OCI-LY3 (cell line): ENCODE results near the gene SV2B.

Experiments
- H2AFZ ChIP-seq: fragments of 200-600, 300-600 bp; shearing (Covaris generic); 2 replicates; pipeline ENCODE4 v1.6.0; 2014; ENCODE audit warnings: antibody characterized with exemption, low read depth, low read length
- H3K27ac ChIP-seq: fragments of 200-600, 300-600 bp; sonication (generic); 2 replicates; pipeline ENCODE4 v1.5.1; 2014; ENCODE audit warnings: mild to moderate bottlenecking, low read length, moderate library complexity, mixed read lengths
- H3K27me3 ChIP-seq: fragments of 200-600, 300-600 bp; sonication (generic); 2 replicates; pipeline ENCODE4 v1.6.1; 2014; ENCODE audit warnings: low read depth, low read length, mixed read lengths
- H3K36me3 ChIP-seq: fragments of 200-600, 300-600 bp; sonication (generic); replicated peaks from 2 replicates; pipeline ENCODE3; 2014; ENCODE audit warnings: low read depth, low read length, mixed read lengths
- H3K4me1 ChIP-seq: fragments of 300-600, 200-600 bp; sonication (generic); 2 replicates; pipeline ENCODE4 v1.6.1; 2014; ENCODE audit warnings: low read length, mixed read lengths
- H3K4me2 ChIP-seq: fragments of 200-600, 300-600 bp; sonication (generic); 2 replicates; pipeline ENCODE4 v1.6.1; 2014; ENCODE audit warnings: low read length, mixed read lengths
- H3K4me3 ChIP-seq: fragments of 300-600, 200-600 bp; sonication (generic); 2 replicates; pipeline ENCODE4 v1.5.1; 2014; ENCODE audit warnings: antibody characterized with exemption, mild to moderate bottlenecking, low read length, moderate library complexity
- H3K79me2 ChIP-seq: fragments of 300-600, 200-600 bp; shearing (Covaris generic); 2 replicates; pipeline ENCODE4 v1.6.1; 2014; ENCODE audit warnings: mild to moderate bottlenecking, low read length, mixed read lengths
- H3K9ac ChIP-seq: fragments of 300-600, 200-600 bp; shearing (Covaris generic); 2 replicates; pipeline ENCODE4 v1.6.0; 2014; ENCODE audit warnings: mild to moderate bottlenecking, low read length, moderate library complexity
- H3K9me3 ChIP-seq: fragments of 200-600, 300-600 bp; shearing (Covaris generic); 2 replicates; pipeline ENCODE4 v1.6.1; 2014; ENCODE audit warnings: low read length, mixed read lengths; ENCODE audit not compliant: insufficient read depth
- H4K20me1 ChIP-seq: fragments of 200-600, 300-600 bp; sonication (generic); 2 replicates; pipeline ENCODE4 v1.6.1; 2016; ENCODE audit warnings: low read length, mixed read lengths; ENCODE audit not compliant: insufficient read depth
- EZH2phosphoT487 ChIP-seq: fragments of 200-600 bp; shearing (Covaris generic); IDR thresholded peaks from 2 replicates; pipeline ENCODE4 v1.6.1; 2018; ENCODE audit warnings: antibody characterized with exemption, mixed run types, low read depth
- TF ChIP-seq, protein P1 (sequence below): fragments of 200-600, 300-600 bp; sonication (generic); IDR thresholded peaks from 2 replicates; pipeline ENCODE4 v1.5.1; 2014; ENCODE audit warnings: antibody characterized with exemption, low read length, low read depth

The SV2B gene

DNA sequence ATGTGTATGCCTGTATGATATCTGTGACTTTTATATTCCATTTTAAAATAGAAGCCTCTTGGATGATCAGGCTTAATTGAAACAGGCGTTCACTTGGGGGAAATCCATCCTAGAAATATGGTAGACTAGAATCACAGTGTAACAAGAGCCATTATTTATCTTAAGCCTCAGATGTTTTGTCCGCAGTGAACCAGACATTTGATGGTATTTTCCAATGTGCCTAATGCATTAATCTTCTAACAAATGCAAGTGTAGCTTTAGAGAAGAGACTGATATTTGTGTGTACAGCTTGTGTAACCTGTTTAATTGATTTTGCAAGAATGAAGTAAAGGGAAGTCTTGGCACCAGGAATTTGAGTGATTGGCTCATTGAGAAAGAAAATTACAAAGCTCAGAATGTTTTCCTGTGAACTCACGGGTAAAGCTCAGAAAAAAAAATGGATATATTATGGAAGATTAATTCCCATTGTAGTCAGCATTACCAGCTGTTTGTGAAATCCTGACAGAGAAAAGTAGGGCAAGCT lies 155.7 kb downstream of the SV2B start:
- Histone ChIP-seq H3K4me2 (no peak overlapping the region), H2AFZ (no peak overlapping the region), H3K4me3 (no peak overlapping the region), H3K9me3 (no peaks in the 10 kb centered on the region), H3K79me2 (no peaks in the 10 kb centered on the region), H3K9ac (no peak overlapping the region), H3K4me1 (no peaks in the 10 kb centered on the region), H3K27ac (no peak overlapping the region), H3K27me3 (peaks cover 37% of the 10 kb centered on the region), H3K36me3 (no peaks in the 10 kb centered on the region), H4K20me1 (no peaks in the 10 kb centered on the region)
- TF ChIP-seq, protein P1, sequence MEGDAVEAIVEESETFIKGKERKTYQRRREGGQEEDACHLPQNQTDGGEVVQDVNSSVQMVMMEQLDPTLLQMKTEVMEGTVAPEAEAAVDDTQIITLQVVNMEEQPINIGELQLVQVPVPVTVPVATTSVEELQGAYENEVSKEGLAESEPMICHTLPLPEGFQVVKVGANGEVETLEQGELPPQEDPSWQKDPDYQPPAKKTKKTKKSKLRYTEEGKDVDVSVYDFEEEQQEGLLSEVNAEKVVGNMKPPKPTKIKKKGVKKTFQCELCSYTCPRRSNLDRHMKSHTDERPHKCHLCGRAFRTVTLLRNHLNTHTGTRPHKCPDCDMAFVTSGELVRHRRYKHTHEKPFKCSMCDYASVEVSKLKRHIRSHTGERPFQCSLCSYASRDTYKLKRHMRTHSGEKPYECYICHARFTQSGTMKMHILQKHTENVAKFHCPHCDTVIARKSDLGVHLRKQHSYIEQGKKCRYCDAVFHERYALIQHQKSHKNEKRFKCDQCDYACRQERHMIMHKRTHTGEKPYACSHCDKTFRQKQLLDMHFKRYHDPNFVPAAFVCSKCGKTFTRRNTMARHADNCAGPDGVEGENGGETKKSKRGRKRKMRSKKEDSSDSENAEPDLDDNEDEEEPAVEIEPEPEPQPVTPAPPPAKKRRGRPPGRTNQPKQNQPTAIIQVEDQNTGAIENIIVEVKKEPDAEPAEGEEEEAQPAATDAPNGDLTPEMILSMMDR: no peak
- TF ChIP-seq EZH2phosphoT487: no peak

DNA sequence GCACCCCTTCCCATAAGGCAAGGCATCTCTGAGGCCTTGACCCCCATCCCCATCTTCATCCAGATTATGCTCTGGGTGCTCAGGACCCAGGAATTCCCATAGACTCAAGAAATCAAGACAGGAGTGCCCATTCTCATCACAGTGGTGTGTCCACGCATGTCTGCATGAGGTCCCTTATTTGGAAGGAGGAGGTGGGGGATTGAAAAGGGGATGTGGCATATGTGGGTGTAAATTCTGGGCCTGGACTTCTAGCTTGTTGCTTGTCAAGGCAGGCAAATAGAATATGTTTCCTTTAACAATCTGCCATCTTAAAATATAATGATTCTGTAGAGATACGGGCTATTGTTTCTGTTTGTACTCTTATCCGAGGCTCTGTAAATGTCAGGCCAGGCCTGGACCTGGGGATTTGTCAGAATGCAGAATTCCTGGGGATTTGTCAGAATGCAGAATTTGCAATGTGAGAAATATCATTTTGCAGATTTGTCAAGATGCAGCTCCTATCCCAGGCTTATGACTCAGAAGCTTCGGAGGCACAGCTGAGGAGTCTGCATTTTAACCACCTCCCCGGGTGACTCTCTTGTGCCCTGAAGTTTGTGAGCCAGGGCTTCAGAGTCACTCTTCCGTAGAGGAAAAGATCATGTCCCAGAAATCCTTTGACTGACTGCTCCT lies 157.8 kb downstream of the SV2B start:
- H3K27me3 ChIP-seq: peaks cover 50% of the 10 kb centered on the region
- H2AFZ ChIP-seq: no peak overlapping the region
- H4K20me1 ChIP-seq: no peaks in the 10 kb centered on the region
- no peak overlapping the region for H3K27ac ChIP-seq
- no peaks in the 10 kb centered on the region for H3K4me1 ChIP-seq
- no peak overlapping the region for H3K4me3 ChIP-seq
- TF ChIP-seq, protein P1: no peak
- TF ChIP-seq EZH2phosphoT487: no peak
- H3K4me2 ChIP-seq: no peak overlapping the region
- H3K9ac ChIP-seq: no peak overlapping the region
- no peaks in the 10 kb centered on the region for H3K9me3 ChIP-seq
- no peaks in the 10 kb centered on the region for H3K36me3 ChIP-seq
- H3K79me2 ChIP-seq: no peaks in the 10 kb centered on the region

DNA sequence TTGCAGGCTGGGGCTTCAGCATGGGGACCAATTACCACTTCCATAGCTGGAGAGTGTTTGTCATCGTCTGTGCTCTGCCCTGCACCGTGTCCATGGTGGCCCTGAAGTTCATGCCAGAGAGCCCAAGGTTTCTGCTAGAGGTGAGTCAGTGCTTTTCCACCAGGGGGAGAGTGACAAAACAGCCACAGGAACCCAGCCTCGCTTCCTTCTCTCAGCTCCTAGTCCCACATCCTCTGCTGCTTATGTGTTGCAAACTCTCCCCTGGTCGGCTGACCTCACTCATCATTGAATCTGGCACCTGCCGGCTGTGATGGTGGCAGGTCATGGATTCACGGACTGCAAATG lies 158.3 kb downstream of the SV2B start:
- Histone ChIP-seq H2AFZ (no peak overlapping the region), H3K27me3 (peaks cover 50% of the 10 kb centered on the region), H3K4me3 (no peak overlapping the region)

DNA sequence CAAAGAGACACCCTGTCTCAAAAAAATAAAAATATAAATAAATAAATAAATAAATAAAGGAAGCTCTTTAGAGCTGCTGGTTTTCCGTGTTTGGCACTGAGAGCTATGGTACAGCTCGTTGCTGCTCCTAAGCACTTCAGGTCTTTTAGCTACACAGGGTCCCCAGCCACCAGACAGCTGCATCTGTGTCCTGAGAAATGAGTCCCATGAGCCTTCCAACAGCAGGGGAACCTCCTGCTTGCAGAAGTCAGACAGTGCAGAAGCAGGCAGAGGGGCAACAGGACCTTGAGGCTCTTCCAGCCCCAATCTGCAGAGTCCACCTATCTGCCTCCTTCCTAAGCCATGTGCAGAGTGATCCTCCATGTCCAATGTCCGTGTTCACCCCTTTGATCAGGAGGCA lies 159.0 kb downstream of the SV2B start:
- TF ChIP-seq, protein P1: no peak
- no peak for TF ChIP-seq EZH2phosphoT487
- Histone ChIP-seq H3K4me2 (no peak overlapping the region), H4K20me1 (no peaks in the 10 kb centered on the region), H3K27ac (no peak overlapping the region), H3K9ac (no peak overlapping the region), H3K4me1 (no peaks in the 10 kb centered on the region), H3K9me3 (no peaks in the 10 kb centered on the region), H2AFZ (no peak overlapping the region), H3K4me3 (no peak overlapping the region), H3K79me2 (no peaks in the 10 kb centered on the region), H3K27me3 (peaks cover 55% of the 10 kb centered on the region), H3K36me3 (no peaks in the 10 kb centered on the region)

More for the DNA sequence above, 158.3 kb downstream of the SV2B start:
- Histone ChIP-seq H3K27ac (no peak overlapping the region), H3K9ac (no peak overlapping the region), H4K20me1 (no peaks in the 10 kb centered on the region), H3K9me3 (no peaks in the 10 kb centered on the region), H3K79me2 (no peaks in the 10 kb centered on the region), H3K4me1 (no peaks in the 10 kb centered on the region), H3K4me2 (no peak overlapping the region), H3K36me3 (no peaks in the 10 kb centered on the region)
- no peak for TF ChIP-seq EZH2phosphoT487
- TF ChIP-seq, protein P1: no peak
